ENCODE measurements around the gene SORCS1.

DNA sequence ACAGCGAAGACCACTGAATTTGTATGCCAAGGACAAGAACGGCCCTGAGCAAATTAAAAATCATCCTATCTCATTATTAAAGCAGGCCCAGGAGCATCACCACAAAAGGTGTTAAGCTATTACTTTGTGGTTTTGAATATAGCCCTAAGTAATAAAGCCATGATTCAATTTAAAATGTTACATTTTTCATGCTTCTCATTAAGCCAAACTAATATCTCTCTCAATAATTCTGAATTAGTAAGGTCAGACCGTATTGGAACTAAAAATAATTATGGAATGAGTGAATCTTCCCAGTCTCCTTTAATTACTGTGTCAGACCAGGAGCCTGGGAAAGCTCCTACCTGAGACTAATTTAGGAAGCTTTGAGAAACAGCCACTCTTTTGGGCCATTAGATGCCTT lies 162.4 kb downstream of the SORCS1 start:
- TF ChIP-seq, protein P1, sequence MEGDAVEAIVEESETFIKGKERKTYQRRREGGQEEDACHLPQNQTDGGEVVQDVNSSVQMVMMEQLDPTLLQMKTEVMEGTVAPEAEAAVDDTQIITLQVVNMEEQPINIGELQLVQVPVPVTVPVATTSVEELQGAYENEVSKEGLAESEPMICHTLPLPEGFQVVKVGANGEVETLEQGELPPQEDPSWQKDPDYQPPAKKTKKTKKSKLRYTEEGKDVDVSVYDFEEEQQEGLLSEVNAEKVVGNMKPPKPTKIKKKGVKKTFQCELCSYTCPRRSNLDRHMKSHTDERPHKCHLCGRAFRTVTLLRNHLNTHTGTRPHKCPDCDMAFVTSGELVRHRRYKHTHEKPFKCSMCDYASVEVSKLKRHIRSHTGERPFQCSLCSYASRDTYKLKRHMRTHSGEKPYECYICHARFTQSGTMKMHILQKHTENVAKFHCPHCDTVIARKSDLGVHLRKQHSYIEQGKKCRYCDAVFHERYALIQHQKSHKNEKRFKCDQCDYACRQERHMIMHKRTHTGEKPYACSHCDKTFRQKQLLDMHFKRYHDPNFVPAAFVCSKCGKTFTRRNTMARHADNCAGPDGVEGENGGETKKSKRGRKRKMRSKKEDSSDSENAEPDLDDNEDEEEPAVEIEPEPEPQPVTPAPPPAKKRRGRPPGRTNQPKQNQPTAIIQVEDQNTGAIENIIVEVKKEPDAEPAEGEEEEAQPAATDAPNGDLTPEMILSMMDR (IDR thresholded peaks at IDR 0.05) = no peak
- TF ChIP-seq POLR2A (IDR thresholded peaks at IDR 0.05) = no peak
